Activated naive CD4-positive, alpha-beta T cell treated with anti-CD3 and anti-CD28 coated beads, Interleukin-2, amount 10 ng/mL, durations not matched to agents 7 days and 5 days (primary cell): ENCODE data around the gene PDZRN3.

Source experiments
- CTCF ChIA-PET: fragments of 350-600 bp; sonication (Branson Sonifier 250); formaldehyde crosslinking; loops from one replicate; lab custom pipeline; 2021; ENCODE audit warnings: antibody characterized with exemption; lab: Charles Lee
- DNase-seq: peaks from one replicate; pipeline ENCODE4 v3.0.0-alpha.2; 2020
- H3K27ac Mint-ChIP-seq: one replicate; pipeline ENCODE4 v1.8.0; 2021; ENCODE audit warnings: mild to moderate bottlenecking, moderate library complexity, mixed read lengths
- H3K27me3 Mint-ChIP-seq: one replicate; pipeline ENCODE4 v1.8.0; 2021; ENCODE audit warnings: mild to moderate bottlenecking, mixed read lengths
- H3K36me3 Mint-ChIP-seq: one replicate; pipeline ENCODE4 v1.8.0; 2021; ENCODE audit warnings: mixed read lengths
- H3K4me1 Mint-ChIP-seq: one replicate; pipeline ENCODE4 v1.8.0; 2021; ENCODE audit warnings: mixed read lengths
- H3K4me3 Mint-ChIP-seq: one replicate; pipeline ENCODE4 v1.8.0; 2021; ENCODE audit warnings: mild to moderate bottlenecking, moderate library complexity, mixed read lengths
- H3K9me3 Mint-ChIP-seq: one replicate; pipeline ENCODE4 v1.8.0; 2021; ENCODE audit warnings: mixed read lengths

Gene PDZRN3

GRCh38 chr3:73409138-73409763, 215.5 kb downstream of the PDZRN3 start:
- Mint-ChIP-seq H3K27ac (no peak overlapping the region), H3K4me3 (no peak overlapping the region), H3K27me3 (no peaks in the 10 kb centered on the region), H3K36me3 (no peaks in the 10 kb centered on the region), H3K4me1 (no peaks in the 10 kb centered on the region), H3K9me3 (no peaks in the 10 kb centered on the region)
- CTCF ChIA-PET: no interaction called here
- no peak for DNase-seq

- Mint-ChIP-seq H3K4me1 (no peaks in the 10 kb centered on the region), H3K4me3 (no peak overlapping the region), H3K27me3 (no peaks in the 10 kb centered on the region), H3K9me3 (no peaks in the 10 kb centered on the region), H3K27ac (no peak overlapping the region), H3K36me3 (no peaks in the 10 kb centered on the region)
- CTCF ChIA-PET: no interaction called here
- DNase-seq: no peak
These were observed 216.1 kb downstream of the PDZRN3 start for GRCh38 chr3:73408634-73409033.

GRCh38 chr3:73407577-73407976, 217.2 kb downstream of the PDZRN3 start:
- DNase-seq: no peak
- no peaks in the 10 kb centered on the region for H3K36me3 Mint-ChIP-seq
- CTCF ChIA-PET: no interaction called here
- H3K27ac Mint-ChIP-seq: no peak overlapping the region
- H3K4me3 Mint-ChIP-seq: no peak overlapping the region
- no peaks in the 10 kb centered on the region for H3K27me3 Mint-ChIP-seq
- H3K4me1 Mint-ChIP-seq: no peaks in the 10 kb centered on the region
- no peaks in the 10 kb centered on the region for H3K9me3 Mint-ChIP-seq

GRCh38 chr3:73405853-73406252, 218.9 kb downstream of the PDZRN3 start:
- no peak overlapping the region for H3K4me3 Mint-ChIP-seq
- H3K27me3 Mint-ChIP-seq: no peaks in the 10 kb centered on the region
- no peaks in the 10 kb centered on the region for H3K9me3 Mint-ChIP-seq
- CTCF ChIA-PET: no interaction called here
- H3K27ac Mint-ChIP-seq: no peak overlapping the region
- DNase-seq: no peak
- no peaks in the 10 kb centered on the region for H3K4me1 Mint-ChIP-seq
- H3K36me3 Mint-ChIP-seq: no peaks in the 10 kb centered on the region

- DNase-seq: no peak
- H3K9me3 Mint-ChIP-seq: no peaks in the 10 kb centered on the region
- H3K36me3 Mint-ChIP-seq: no peaks in the 10 kb centered on the region
- CTCF ChIA-PET: no interaction called here
- H3K27me3 Mint-ChIP-seq: no peaks in the 10 kb centered on the region
- H3K27ac Mint-ChIP-seq: no peak overlapping the region
- H3K4me1 Mint-ChIP-seq: no peaks in the 10 kb centered on the region
- no peak overlapping the region for H3K4me3 Mint-ChIP-seq
These were observed 219.7 kb downstream of the PDZRN3 start for GRCh38 chr3:73405000-73405399.

GRCh38 chr3:73404435-73404834, 220.3 kb downstream of the PDZRN3 start:
- DNase-seq: no peak
- CTCF ChIA-PET: no interaction called here
- H3K4me3 Mint-ChIP-seq: no peak overlapping the region
- H3K36me3 Mint-ChIP-seq: no peaks in the 10 kb centered on the region
- H3K9me3 Mint-ChIP-seq: no peaks in the 10 kb centered on the region
- H3K4me1 Mint-ChIP-seq: no peaks in the 10 kb centered on the region
- H3K27ac Mint-ChIP-seq: no peak overlapping the region
- no peaks in the 10 kb centered on the region for H3K27me3 Mint-ChIP-seq

GRCh38 chr3:73403444-73403843, 221.3 kb downstream of the PDZRN3 start:
- no peak overlapping the region for H3K27ac Mint-ChIP-seq
- no peak for DNase-seq
- CTCF ChIA-PET: no interaction called here

GRCh38 chr3:73401616-73402279, 223.0 kb downstream of the PDZRN3 start:
- DNase-seq: no peak
- H3K9me3 Mint-ChIP-seq: no peaks in the 10 kb centered on the region
- H3K4me1 Mint-ChIP-seq: no peaks in the 10 kb centered on the region
- H3K27ac Mint-ChIP-seq: no peak overlapping the region
- H3K4me3 Mint-ChIP-seq: no peak overlapping the region
- H3K36me3 Mint-ChIP-seq: no peaks in the 10 kb centered on the region
- CTCF ChIA-PET: no interaction called here
- H3K27me3 Mint-ChIP-seq: no peaks in the 10 kb centered on the region

More at GRCh38 chr3:73403444-73403843, 221.3 kb downstream of the PDZRN3 start:
- Mint-ChIP-seq H3K4me3 (no peak overlapping the region), H3K27me3 (no peaks in the 10 kb centered on the region), H3K36me3 (no peaks in the 10 kb centered on the region), H3K9me3 (no peaks in the 10 kb centered on the region), H3K4me1 (no peaks in the 10 kb centered on the region)

GRCh38 chr3:73401059-73401458, 223.7 kb downstream of the PDZRN3 start:
- Mint-ChIP-seq H3K27ac (no peak overlapping the region), H3K4me1 (no peaks in the 10 kb centered on the region), H3K36me3 (no peaks in the 10 kb centered on the region), H3K4me3 (no peak overlapping the region), H3K27me3 (no peaks in the 10 kb centered on the region), H3K9me3 (no peaks in the 10 kb centered on the region)
- DNase-seq: no peak
- CTCF ChIA-PET: no interaction called here

GRCh38 chr3:73399666-73400253, 225.0 kb downstream of the PDZRN3 start:
- H3K27me3 Mint-ChIP-seq: no peaks in the 10 kb centered on the region
- H3K4me3 Mint-ChIP-seq: no peak overlapping the region
- H3K9me3 Mint-ChIP-seq: no peaks in the 10 kb centered on the region
- no peaks in the 10 kb centered on the region for H3K4me1 Mint-ChIP-seq
- no peak for DNase-seq
- CTCF ChIA-PET: no interaction called here
- H3K36me3 Mint-ChIP-seq: no peaks in the 10 kb centered on the region
- no peak overlapping the region for H3K27ac Mint-ChIP-seq

- H3K27me3 Mint-ChIP-seq: no peaks in the 10 kb centered on the region
- H3K27ac Mint-ChIP-seq: no peak overlapping the region
- H3K36me3 Mint-ChIP-seq: no peaks in the 10 kb centered on the region
- no peaks in the 10 kb centered on the region for H3K4me1 Mint-ChIP-seq
- DNase-seq: no peak
- CTCF ChIA-PET: no interaction called here
- no peak overlapping the region for H3K4me3 Mint-ChIP-seq
- H3K9me3 Mint-ChIP-seq: no peaks in the 10 kb centered on the region
These were observed 225.6 kb downstream of the PDZRN3 start for GRCh38 chr3:73399106-73399505.

GRCh38 chr3:73398084-73398483, 226.7 kb downstream of the PDZRN3 start:
- H3K27ac Mint-ChIP-seq: no peak overlapping the region
- H3K4me1 Mint-ChIP-seq: no peaks in the 10 kb centered on the region
- no peak overlapping the region for H3K4me3 Mint-ChIP-seq
- H3K9me3 Mint-ChIP-seq: no peaks in the 10 kb centered on the region
- no peaks in the 10 kb centered on the region for H3K27me3 Mint-ChIP-seq
- CTCF ChIA-PET: no interaction called here
- H3K36me3 Mint-ChIP-seq: no peaks in the 10 kb centered on the region
- DNase-seq: no peak

- DNase-seq: no peak
- CTCF ChIA-PET: no interaction called here
- no peaks in the 10 kb centered on the region for H3K4me1 Mint-ChIP-seq
- no peaks in the 10 kb centered on the region for H3K9me3 Mint-ChIP-seq
- H3K27me3 Mint-ChIP-seq: no peaks in the 10 kb centered on the region
- H3K4me3 Mint-ChIP-seq: no peak overlapping the region
- no peak overlapping the region for H3K27ac Mint-ChIP-seq
- no peaks in the 10 kb centered on the region for H3K36me3 Mint-ChIP-seq
These were observed 230.5 kb downstream of the PDZRN3 start for GRCh38 chr3:73394240-73394639.

- CTCF ChIA-PET: no interaction called here
- Mint-ChIP-seq H3K36me3 (no peaks in the 10 kb centered on the region), H3K4me1 (no peaks in the 10 kb centered on the region), H3K4me3 (no peak overlapping the region), H3K27ac (no peak overlapping the region), H3K27me3 (no peaks in the 10 kb centered on the region), H3K9me3 (no peaks in the 10 kb centered on the region)
- DNase-seq: no peak
These were observed 231.7 kb downstream of the PDZRN3 start for GRCh38 chr3:73393005-73393404.

- CTCF ChIA-PET: no interaction called here
- Mint-ChIP-seq H3K36me3 (no peaks in the 10 kb centered on the region), H3K4me1 (no peaks in the 10 kb centered on the region), H3K27me3 (no peaks in the 10 kb centered on the region), H3K4me3 (no peak overlapping the region), H3K27ac (no peak overlapping the region), H3K9me3 (no peaks in the 10 kb centered on the region)
- no peak for DNase-seq
These were observed 232.8 kb downstream of the PDZRN3 start for GRCh38 chr3:73391984-73392383.
